ENCODE data around the gene CDKN2B-AS1.

The CDKN2B-AS1 gene

DNA sequence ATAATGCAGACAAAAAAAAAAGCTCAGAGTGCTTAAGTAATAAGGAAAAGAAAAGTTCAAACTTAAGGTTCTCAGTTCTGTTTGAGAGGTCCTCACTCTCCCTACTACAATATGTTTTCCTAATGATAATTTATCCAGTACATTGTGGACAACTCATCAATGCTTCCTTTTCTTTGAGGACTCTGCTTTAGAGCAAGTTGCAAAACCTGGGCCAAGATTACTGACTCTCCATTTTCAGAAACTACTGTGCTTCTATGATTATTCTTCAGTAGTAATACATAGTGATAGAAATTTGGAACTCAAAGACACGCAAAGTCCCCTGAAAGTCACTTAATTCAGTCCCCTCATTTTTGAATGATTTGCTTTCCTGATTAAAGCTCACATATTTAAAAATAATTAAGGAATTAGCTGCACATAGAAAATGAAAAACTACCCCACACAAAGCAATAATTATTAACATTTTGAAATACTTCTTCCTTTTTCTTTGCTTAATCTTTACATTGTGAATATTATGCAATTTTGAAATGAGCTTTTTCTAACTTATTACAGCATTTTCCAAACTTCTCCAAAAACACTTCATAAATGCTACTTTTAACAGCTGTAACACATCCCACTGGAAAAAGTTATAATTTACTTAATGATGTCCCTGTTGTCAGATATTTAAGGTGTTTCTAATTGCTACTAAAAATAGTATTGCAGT is 11.6 kb upstream of the CDKN2B-AS1 start:
- DNase-seq: no peak

DNA sequence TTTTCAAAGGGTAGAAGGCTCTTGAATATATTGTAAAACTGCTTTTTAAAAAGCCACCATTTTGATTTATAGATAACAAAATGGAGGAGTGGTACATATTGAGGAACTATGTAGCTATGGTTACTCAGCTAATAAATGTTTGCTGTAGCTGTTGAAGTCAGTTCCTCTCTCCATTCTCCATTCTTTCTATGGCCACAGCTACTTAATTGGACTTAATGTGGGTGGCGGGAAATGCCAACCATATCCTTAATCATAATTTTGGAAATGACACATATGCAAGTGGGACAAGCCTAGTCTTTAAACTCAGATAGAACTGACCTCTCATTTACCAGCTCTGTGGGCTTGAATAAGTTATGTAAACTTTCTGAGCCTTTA is 11.0 kb upstream of the CDKN2B-AS1 start:
- DNase-seq: no peak

DNA sequence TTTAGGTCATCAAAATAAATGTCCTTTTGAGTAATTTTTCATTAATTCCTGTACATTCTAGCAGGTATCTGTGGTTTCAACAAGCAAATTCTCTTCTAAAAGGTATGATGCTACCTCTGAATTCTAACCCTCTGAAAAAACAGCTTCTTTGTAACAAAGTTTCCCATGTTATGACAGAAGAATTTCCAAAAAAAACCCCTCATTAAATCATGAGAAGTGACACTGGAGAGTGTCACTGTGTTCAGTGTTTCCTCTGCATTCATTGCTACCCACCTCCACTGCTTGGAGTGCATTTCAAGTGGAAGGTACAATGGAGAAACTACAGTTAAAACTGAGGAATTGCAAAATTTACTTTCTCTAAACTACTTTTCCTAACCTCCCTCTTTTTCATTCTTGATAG is 10.5 kb upstream of the CDKN2B-AS1 start:
- DNase-seq: no peak

DNA sequence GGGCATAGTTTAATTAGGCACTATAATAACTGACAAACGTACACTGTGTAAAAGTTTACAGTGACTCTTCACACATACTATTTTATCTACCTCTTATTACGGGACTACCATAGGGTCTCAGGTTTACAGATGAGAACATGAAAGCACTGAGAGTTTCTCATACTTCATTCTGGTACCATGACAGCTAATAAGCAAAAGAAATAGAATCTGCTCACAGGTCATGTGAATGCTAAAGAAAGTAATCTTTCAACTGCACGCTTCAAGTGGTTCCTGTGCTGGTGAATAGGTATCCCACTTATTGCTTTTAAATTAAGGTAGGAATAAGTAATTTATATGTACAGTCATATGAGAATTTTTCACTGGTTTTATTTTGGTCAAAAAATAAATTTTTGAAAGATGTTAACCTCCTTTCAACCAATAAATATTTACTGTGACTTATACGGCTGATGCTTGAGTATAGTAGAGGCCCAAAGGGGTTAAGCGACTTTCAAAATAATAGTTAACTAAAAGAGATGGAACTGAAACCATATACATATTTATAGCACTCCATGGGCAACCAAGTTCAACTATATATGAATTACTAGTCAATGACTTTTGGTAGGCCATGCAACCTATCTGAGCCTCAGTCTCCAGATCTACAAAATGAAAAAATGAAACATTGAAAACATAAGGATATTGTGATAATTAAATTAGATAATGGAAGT is 8.5 kb upstream of the CDKN2B-AS1 start:
- no peak for DNase-seq

DNA sequence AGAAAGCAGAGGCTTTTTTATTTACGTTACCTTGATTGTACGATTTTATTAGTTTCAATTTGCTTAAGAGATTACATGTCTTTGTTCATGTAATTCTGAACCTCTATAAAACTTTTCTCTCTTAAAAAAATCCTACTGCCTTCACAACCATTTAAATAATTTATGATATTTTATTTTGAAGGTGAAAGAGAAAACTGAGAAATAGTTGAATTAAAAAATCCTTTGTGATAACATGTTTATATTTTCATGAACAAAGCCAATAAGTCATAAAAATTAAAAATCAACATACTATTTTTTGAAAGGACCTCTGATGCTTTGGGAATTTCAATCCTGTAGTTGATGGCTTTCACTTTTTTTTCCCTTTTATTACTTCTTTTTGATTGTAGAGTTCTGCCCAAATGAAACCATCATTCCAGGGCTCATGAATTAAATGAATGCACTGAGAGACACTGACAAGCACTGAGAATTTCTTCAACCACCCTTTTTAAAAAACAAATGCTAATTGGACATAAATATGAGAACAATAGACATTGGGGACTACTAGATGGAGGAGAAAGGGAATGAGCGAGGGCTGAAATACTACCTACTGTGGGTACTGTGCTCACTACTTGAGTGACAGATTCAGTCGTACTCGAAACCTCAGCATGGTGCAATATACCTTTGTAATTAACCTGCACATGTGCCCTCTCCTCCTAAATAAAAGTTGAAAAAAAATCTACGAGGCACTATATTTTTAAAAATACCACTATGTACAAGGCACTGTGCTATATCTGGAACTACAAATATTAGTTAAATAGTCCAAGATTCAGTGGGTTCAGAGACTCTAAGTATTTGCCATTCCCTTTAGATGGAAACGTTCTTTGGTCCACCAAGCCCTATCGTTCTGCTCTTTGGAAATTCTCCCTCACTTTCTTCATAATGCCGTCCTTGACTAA is 6.3 kb upstream of the CDKN2B-AS1 start:
- no peak for DNase-seq

DNA sequence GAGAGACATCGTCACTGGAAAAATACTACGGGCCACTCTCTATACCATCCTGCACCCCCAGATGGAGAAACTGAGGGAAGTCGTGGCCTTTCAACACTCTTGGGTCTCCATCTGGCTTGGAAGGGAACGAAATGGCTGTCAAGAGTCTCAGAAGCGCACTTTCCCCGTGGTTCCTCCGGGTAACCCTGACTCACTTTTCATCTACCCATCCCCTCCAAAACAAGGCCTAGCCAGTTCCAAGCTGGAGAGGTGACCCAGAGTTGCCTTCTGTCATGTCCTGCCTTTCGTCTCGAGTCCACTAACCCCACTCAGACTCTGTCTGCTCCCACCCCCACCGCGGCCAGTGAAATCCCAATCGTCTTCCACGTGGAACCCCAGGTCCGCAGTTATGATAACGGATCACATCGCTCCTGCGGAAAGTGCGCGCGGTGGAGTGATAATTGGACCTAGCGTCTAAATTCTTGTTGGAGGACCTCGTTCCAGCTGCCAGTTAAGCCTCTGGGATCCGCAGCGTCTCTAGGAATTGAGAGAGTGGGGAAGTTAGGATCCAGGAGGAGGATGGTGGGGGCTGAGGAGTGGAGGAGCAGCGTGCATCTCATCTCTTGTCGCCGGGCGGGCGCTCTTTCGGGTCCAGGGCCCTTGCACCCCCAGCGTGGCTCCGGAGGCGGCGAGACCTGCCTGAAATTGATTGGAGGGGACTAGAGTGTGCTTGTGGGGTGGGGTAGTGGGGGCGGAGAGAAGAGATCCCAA is 5.0 kb upstream of the CDKN2B-AS1 start:
- DNase-seq: no peak

DNA sequence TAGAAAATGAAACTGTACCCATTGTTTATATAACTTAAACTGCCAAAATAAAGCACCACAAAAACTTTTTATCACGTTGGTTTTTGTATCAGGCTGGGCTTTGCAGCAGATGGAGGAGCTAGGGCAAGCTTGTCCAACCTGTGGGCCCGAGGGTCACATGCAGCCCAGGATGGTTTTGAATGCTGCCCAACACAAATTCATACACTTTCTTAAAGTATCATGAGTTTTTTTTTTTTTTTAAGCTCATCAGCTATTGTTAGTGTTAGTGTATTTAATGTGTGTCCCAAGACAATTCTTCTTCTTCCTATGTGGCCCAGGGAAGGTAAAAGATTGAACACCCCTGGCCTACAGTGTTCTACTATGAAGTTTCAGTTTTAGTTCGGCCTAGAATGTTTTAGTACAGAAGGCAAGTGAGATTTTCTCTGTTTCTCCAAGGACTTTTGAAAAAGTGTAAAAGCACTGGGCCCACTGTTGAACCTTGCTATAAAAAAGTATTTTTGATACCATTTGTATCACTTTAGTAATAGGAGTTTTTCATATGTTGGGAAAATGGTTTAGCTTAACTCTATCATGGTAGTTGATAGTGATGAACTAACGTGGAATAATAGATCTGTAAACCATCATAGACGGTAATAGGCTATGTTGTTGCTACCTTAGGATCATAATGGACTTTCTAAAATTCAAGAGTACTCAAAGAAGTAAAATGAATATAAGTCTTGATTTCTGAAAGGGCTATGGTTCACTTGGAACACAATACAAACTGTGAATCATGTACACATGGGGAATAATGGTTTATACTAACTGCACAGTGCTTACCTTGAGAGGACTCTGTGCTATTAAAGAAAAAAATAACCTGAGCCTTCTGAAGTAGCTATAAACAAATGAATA is 3.3 kb upstream of the CDKN2B-AS1 start:
- no peak for DNase-seq

DNA sequence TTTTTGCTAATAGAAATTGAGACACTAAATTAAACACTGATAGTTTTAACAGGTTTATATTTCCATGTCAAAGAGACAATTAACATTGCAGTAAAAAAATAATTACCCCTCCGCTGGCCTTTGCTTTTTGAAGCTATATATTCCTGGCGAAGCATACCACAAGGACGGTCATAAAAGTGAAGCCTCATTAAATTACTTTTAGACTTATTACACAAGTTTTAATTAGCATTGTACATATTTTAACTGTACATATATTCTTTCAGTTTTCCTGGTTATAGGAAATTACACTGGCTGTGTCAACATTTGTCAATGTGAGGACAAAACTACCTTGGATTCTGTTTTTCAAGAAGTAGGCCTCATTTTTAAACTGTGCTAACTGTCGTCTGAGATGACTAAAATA is 1.6 kb upstream of the CDKN2B-AS1 start:
- DNase-seq: peak; percentile 23

DNA sequence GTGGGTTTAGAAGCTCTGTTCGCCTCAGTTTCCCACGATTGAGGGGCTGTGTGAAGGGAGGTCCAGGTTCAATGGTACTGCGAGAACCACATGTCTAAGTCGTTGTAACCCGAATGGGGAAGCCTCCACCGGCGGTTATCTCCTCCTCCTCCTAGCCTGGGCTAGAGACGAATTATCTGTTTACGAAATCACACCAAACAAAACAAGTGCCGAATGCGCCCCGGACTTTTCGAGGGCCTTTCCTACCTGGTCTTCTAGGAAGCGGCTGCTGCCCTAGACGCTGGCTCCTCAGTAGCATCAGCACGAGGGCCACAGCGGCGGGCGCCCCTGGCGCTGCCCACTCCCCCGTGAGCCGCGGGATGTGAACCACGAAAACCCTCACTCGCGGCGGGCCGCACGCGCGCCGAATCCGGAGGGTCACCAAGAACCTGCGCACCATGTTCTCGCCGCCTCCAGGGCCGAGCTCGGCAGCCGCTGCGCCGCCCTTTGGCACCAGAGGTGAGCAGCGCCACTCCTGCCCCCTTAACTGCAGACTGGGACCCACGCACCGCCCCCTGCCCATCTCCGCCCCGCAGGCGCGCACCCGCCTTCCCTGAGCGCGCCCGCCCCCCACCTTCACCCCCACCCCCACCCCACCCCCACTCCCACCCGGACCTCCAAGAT is 567 bp upstream of the CDKN2B-AS1 start, which contains the start of gene CDKN2A:
Gene CDKN2A, minus strand, starts transcription at position 500 of the 663 bp plus-strand sequence.
- peak; percentile 86 for DNase-seq

DNA sequence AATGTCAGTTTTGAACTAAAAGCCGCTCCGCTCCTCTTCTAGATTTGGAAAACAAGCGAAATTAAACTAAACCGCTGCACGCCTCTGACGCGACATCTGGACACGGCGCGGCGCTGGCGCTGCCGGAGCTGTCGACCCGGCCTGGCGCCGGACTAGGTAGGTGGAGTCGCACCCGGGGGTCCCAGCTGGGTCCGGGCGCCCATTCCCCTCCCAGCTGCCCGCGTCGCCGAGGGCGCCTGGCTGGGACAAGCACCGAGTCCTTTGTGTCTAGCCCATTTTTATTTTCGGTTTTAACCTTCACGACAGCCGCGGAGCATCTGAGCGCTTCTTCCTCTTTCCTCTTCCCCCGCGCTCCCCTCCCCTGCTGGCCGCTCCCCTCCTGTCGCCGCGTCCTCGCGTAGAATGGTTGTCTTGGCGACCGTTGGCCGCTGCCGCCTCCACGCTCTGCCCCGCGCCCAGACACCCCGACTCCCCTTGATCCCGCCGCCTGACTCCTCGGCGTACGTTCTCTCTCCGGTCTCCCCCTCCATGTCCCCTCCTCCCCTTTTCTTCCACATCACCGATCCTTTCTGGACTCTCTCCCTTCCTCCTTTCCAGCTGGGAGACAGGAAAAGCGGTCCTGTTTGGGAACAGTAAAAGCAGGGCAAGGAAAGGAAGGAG is 545 bp downstream of the CDKN2B-AS1 start:
- peak; percentile 89 for DNase-seq

DNA sequence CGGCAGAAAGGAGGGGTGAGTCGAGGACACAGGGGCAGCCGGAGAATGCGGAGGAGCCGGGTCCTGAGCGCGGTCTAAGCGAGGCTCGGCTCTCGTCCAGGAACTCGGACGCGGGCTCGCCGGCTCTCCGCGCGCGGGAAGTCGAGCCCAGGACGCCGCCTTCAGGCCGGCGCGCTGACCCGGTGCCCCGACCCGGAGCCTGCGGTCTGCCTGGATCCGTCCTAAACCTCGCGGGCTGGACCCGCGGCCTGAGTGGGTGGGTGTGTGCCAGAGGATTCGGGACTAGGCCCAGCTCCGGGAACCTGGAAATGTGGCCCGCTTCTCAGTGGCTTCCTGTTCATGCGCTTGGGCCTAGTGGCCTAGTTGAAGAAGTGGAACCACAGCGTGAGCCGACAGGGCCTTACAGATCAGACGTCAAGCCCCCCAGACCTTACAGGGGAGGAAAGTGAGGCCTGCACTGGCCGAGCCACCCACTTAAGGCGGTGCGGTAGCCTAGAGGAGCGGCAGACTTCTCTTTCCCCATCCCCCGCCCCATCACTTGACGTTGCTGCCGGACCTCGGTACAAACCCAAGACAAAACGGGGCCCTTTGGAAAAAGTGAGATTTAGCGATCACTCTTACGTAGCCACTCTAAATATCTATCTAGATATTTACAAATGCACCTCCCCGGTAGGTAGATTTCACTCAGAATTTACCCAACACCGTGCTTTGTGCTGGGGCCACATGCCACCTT is 1.2 kb downstream of the CDKN2B-AS1 start:
- peak; percentile 78 for DNase-seq

DNA sequence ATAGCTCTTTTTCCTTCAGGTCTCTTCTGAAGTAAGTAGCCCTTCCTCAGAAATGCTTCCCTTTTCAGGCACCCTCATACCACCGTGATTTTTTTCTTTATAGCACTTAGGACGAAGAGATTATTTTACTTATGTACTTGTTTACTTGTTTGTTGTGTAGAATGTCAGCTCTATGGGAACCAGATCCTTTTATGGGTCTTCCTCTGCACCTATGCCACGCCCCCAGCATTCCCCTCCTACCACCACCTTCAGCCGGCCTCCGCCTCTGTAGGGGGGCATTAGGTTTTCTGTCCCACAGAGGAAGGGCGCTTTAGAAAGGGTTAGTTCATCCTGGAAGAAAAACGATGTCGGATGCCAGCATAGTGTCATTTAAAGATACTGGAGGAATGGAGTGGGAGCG is 1.8 kb downstream of the CDKN2B-AS1 start:
- DNase-seq: peak; percentile 29

DNA sequence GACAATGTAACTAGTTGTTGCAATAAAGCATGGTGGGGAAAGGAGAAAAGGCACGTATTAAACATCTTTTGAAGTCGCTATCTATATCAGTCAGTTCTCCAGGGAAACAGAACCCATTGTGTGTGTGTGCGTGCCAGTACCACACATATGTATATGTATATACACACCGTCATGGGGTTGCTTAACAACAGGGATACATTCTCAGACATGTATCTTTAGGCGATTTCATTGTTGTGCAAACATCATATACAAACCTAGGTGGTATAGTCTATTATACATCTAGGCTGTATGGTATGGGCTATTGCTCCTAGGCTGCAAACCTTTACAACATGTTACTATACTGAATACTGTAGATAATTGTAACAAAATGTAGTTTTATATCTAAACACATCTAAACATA is 2.3 kb downstream of the CDKN2B-AS1 start:
- DNase-seq: peak; percentile 11

DNA sequence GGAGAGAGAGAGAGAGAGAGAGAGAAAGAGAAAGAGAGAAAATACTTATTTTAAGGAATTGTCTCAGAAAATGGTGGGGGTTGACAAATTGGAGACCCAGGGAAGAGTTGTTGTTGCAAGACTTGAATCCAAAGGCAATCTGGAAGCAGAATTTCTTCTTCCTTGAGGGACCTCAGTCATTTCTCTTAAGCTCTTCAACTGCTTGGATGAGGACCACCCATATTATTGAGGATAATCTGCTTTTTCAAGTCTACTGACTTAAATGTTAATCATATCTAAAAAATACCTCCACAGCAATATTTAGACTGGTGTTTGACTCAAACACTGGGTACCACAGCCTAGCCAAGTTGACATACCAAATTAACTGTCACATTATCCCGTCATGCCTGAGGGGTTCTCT is 2.9 kb downstream of the CDKN2B-AS1 start:
- DNase-seq: no peak

DNA sequence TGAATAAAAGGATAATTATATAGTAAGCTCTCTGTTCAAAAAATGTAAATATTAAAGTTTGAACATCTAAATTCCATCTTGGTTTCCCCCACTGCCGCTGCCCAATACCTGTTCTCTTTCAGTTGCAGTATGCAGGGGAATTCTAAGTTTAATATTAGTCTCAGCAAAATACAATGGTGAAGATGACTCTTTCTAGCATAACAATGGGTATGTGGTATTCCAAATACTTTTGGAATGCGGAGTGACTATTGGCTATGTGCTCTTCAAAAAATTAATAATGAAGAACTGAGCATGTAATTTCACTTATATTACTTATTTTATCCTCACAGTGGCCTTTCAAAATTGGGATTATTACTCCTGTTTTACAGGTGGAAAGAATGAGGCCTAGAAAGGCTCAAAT is 3.4 kb downstream of the CDKN2B-AS1 start:
- no peak for DNase-seq

DNA sequence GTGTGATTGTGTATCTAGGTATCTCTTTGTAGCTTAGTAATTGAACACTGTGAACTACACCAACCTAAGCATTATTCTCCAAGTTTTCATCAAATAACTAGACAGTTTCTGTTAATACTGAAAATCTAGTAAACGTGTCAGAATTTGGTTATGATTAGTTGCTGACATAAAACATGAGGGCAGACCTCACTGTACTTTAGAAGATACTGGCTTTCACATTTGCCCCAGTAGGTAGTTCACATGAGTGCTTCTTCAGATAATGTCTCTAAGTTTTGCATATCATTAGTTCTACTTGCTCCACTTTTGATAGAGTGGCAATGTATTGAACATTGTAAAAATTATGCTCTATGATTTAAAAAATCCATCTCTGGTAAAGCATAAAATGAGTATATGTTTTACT is 7.4 kb downstream of the CDKN2B-AS1 start:
- DNase-seq: no peak

DNA sequence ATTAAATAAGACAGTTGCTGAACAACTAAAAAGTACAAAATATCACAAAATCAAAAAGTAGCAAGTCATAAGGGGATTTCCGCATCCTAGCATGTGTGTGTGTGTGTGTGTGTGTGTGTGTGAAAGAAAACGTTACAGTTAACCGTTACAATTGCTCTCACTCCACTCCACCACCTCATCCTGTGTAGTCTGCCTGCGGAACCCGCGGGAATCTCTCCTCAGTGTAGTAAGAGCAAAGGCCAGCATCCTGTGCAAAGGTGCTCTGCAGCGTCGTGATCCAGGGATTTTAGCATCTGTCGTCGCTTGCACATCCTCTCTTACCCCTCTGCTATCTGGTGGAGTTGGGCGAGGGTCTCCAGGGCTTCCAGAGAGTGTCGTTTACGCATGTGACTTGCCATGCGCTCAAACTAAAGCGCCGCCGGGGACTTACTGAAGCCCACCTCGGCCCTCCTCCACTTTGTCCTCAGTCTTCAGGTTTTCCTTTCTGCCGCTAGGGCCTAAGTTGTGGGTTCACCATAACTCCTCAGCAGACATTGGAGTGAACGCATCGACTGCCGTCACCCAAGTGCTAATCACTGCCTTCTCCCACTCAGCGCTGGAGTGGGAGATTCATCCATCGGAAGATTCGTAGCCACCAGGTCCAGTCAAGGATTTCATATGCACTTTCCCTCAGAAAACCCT is 10.6 kb downstream of the CDKN2B-AS1 start:
- no peak for DNase-seq

DNA sequence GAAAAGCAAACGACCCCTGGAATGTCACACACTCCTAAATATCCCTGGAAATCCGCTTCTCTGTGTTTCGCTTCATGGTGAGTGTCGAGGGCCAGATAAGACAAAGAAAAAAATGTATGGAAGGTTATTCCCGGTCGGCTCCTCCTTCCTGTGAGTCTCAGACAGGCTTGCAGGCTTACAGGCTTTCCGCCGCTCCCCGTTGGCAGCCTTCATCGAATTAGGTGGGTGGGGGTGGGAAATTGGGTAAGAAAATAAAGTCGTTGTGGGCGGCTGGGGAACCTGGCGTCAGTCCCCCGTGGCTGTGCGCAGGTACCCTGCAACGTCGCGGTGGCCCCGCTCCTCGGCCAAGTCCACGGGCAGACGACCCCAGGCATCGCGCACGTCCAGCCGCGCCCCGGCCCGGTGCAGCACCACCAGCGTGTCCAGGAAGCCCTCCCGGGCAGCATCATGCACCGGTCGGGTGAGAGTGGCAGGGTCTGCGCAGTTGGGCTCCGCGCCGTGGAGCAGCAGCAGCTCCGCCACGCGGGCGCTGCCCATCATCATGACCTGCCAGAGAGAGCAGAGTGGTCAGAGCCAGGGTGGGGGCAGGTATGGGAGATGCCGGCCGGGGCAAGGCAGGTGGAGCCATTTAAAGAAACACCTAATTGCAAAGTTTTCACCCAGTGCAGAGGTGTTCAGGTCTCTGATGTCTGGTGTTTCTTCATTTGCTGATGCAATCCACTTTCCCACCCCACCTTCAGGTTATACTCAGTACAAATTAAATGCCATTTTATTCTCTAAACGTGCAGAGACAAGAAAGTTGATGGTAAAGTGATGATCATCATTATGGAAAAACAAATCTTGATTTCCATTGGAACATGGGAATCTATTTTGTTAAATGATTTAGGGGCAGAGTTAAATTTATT is 11.4 kb downstream of the CDKN2B-AS1 start:
- DNase-seq: no peak

All from DMS53 (cell line).